ENCODE results near the gene TMEM263.

Gene TMEM263

DNA sequence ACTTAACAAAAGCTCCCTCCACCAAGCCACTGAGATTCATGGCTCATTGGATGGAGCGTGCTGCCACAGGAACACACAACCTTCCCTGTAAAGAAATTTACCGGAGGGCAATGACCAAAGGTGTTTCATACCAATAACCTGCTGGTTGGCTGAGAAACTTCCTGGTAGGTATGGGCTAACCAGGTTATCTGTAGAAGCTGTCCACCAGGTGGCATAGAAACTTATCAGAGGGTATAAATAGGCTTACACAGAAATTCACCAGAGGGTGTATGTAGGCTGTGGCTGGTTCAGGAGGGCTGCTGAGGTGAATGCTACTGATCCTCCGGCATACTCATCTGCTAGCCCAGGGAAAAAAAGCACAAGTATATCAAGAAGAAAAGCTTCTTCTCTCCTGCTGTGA, 58.3 kb downstream of the TMEM263 start:
- no peak overlapping the region for H3K4me3 ChIP-seq (ENCODE audit: low read depth, low read length)
- TF ChIP-seq, protein P1, sequence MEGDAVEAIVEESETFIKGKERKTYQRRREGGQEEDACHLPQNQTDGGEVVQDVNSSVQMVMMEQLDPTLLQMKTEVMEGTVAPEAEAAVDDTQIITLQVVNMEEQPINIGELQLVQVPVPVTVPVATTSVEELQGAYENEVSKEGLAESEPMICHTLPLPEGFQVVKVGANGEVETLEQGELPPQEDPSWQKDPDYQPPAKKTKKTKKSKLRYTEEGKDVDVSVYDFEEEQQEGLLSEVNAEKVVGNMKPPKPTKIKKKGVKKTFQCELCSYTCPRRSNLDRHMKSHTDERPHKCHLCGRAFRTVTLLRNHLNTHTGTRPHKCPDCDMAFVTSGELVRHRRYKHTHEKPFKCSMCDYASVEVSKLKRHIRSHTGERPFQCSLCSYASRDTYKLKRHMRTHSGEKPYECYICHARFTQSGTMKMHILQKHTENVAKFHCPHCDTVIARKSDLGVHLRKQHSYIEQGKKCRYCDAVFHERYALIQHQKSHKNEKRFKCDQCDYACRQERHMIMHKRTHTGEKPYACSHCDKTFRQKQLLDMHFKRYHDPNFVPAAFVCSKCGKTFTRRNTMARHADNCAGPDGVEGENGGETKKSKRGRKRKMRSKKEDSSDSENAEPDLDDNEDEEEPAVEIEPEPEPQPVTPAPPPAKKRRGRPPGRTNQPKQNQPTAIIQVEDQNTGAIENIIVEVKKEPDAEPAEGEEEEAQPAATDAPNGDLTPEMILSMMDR (IDR thresholded peaks at IDR 0.05; ENCODE audit: low read depth, low read length, missing control alignments), result peak; percentile 10
- DNase-seq (ENCODE audit: low read depth), result no peak

DNA sequence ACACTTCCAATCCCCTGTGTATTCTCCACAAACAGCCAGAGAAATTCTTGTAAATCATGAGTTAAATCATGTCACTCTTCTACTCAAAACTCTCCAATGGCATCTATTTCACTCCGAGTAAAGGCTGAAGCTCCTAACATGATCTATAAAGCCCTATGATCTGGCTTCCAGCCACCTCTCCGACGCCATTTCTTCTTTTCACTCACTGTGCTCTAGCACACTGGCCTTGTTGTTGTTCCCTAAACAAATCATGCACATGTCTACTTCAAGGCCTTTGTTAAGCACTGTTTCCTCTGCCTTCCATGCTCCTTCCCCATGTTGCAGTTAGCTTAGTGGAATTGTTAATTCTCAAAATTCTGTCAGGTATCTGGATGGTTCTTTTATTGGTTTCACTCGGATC, 61.3 kb downstream of the TMEM263 start:
- TF ChIP-seq, protein P1 (IDR thresholded peaks at IDR 0.05; ENCODE audit: low read depth, low read length, missing control alignments), result no peak
- no peak overlapping the region for H3K4me3 ChIP-seq (ENCODE audit: low read depth, low read length)
- no peak for DNase-seq (ENCODE audit: low read depth)

DNA sequence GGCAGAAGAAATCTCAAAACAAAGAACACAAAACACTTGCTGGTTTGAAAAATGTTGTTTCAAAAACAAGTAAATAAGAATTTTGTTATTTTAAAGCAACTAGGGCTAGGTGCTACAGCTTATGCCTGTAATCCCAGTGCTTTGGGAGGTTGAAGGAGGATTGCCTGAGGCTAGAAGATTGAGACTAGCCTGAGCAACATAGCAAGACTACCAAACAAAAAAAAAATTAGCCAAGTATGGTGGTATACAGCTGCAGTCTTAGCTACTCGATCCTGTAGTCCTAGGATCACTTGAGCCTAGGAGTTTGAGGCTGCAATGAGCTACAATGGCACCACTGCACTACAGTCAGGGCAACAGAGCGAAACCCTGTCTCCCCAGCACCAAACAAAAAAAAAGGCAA, 63.8 kb downstream of the TMEM263 start:
- no peak overlapping the region for H3K4me3 ChIP-seq (ENCODE audit: low read depth, low read length)
- DNase-seq (ENCODE audit: low read depth), result no peak
- TF ChIP-seq, protein P1 (IDR thresholded peaks at IDR 0.05; ENCODE audit: low read depth, low read length, missing control alignments), result no peak
